ENCODE data around the gene CAPS.
A peak's percentile ranks its signal among the peaks of the same experiment; 100 is the strongest.

The CAPS gene

DNA sequence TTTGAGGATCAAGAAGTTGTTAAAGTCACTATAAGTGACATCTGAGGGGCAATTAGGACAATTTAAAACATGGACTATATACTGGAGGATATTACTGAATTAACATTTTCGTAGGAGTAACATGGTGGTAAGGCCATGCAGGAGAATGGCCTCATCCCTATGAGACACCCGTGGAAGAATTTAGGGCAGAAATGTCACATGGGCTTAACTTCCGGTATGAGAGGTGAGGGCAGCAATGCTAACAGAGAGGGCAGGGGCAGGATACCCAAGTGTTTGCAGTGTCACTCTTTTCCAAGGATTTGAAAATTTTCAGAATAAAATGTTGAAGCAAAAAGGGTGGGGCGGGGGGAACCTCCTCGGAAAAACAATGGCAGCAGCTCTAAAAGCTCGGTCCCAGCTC is 40.2 kb downstream of the CAPS start:
- Histone ChIP-seq H3K27me3 (no peaks in the 10 kb centered on the region), H3K9me3 (no peaks in the 10 kb centered on the region), H3K36me3 (peaks cover 0 to 6% (median 0%) of the 10 kb centered on the region in 3 donors), H3K4me3 (peak overlapping the region; percentile 10 to 32), H3K4me1 (peaks cover 11 to 59% (median 48%) of the 10 kb centered on the region in 4 donors), H3K27ac (peak overlapping the region; percentile 67 to 75)
- intact Hi-C loops (cut with DNase I; ENCODE audit: low total_unique reads) = no loop called here
- TF ChIP-seq, protein P1, sequence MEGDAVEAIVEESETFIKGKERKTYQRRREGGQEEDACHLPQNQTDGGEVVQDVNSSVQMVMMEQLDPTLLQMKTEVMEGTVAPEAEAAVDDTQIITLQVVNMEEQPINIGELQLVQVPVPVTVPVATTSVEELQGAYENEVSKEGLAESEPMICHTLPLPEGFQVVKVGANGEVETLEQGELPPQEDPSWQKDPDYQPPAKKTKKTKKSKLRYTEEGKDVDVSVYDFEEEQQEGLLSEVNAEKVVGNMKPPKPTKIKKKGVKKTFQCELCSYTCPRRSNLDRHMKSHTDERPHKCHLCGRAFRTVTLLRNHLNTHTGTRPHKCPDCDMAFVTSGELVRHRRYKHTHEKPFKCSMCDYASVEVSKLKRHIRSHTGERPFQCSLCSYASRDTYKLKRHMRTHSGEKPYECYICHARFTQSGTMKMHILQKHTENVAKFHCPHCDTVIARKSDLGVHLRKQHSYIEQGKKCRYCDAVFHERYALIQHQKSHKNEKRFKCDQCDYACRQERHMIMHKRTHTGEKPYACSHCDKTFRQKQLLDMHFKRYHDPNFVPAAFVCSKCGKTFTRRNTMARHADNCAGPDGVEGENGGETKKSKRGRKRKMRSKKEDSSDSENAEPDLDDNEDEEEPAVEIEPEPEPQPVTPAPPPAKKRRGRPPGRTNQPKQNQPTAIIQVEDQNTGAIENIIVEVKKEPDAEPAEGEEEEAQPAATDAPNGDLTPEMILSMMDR (IDR thresholded peaks at IDR 0.05) = no peak
- no peak for DNase-seq

GRCh38 chr19:5955636-5955935 is 41.5 kb downstream of the CAPS start:
- Histone ChIP-seq H3K4me3 (no peak overlapping the region), H3K9me3 (no peaks in the 10 kb centered on the region), H3K27ac (peak overlapping the region; percentile 67 to 75), H3K36me3 (no peaks in the 10 kb centered on the region), H3K27me3 (no peaks in the 10 kb centered on the region), H3K4me1 (peaks cover 11 to 71% (median 59%) of the 10 kb centered on the region in 4 donors)
- no peak for DNase-seq
- intact Hi-C loops (cut with DNase I; ENCODE audit: low total_unique reads) = no loop called here
- TF ChIP-seq, protein P1 (IDR thresholded peaks at IDR 0.05) = no peak

- no peaks in the 10 kb centered on the region for H3K27me3 ChIP-seq
- intact Hi-C loops (cut with DNase I; ENCODE audit: low total_unique reads) = no loop called here
- TF ChIP-seq, protein P1 (IDR thresholded peaks at IDR 0.05) = no peak
- peaks cover 11 to 71% (median 60%) of the 10 kb centered on the region in 4 donors for H3K4me1 ChIP-seq
- no peak for DNase-seq
- H3K36me3 ChIP-seq = no peaks in the 10 kb centered on the region
- H3K4me3 ChIP-seq = no peak overlapping the region
- H3K9me3 ChIP-seq = no peaks in the 10 kb centered on the region
- H3K27ac ChIP-seq = no peak overlapping the region
Observed at GRCh38 chr19:5956323-5956722, 42.3 kb downstream of the CAPS start.

DNA sequence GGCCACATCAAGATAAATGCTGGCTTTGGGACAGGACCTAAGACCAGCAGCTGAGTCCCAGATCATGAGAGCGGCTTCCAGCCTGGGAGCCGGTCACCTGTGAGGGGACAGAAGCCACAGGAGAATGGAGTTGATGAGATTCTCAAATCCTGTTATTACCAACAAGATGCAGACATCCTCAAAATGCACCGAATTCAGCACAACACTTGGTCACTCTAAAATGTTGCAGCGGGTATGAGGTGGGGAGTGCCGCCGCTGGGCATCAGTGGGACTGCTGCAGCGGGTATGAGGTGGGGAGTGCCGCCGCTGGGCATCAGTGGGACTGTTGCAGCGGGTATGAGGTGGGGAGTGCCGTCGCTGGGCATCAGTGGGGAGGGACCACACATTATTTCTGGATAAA is 42.7 kb downstream of the CAPS start:
- TF ChIP-seq, protein P1 (IDR thresholded peaks at IDR 0.05) = no peak
- no peaks in the 10 kb centered on the region for H3K27me3 ChIP-seq
- H3K27ac ChIP-seq = no peak overlapping the region
- DNase-seq = no peak
- peaks cover 11 to 71% (median 59%) of the 10 kb centered on the region in 4 donors for H3K4me1 ChIP-seq
- H3K36me3 ChIP-seq = no peaks in the 10 kb centered on the region
- intact Hi-C loops (cut with DNase I; ENCODE audit: low total_unique reads) = no loop called here
- no peak overlapping the region for H3K4me3 ChIP-seq
- H3K9me3 ChIP-seq = no peaks in the 10 kb centered on the region

GRCh38 chr19:5957170-5957569 is 43.1 kb downstream of the CAPS start:
- H3K9me3 ChIP-seq = no peaks in the 10 kb centered on the region
- H3K27me3 ChIP-seq = no peaks in the 10 kb centered on the region
- peaks cover 11 to 71% (median 59%) of the 10 kb centered on the region in 4 donors for H3K4me1 ChIP-seq
- DNase-seq = no peak
- no peak overlapping the region for H3K27ac ChIP-seq
- intact Hi-C loops (cut with DNase I; ENCODE audit: low total_unique reads) = no loop called here
- TF ChIP-seq, protein P1 (IDR thresholded peaks at IDR 0.05) = no peak
- no peaks in the 10 kb centered on the region for H3K36me3 ChIP-seq
- H3K4me3 ChIP-seq = no peak overlapping the region

Data from tibial artery (tissue), 4 donors.